Neutrophil (primary cell): ENCODE results near the gene SMYD3.

ENCODE experiments used
- H3K27ac ChIP-seq: fragments of 200-600 bp; sonication (generic); 2 replicates; pipeline ENCODE4 v1.5.1; 2016; ENCODE audit warnings: mild to moderate bottlenecking, moderate library complexity
- H3K27me3 ChIP-seq: fragments of 200-600 bp; sonication (generic); 2 replicates; pipeline ENCODE4 v1.6.0; 2016; ENCODE audit warnings: mild to moderate bottlenecking
- H3K36me3 ChIP-seq: fragments of 200-600 bp; sonication (generic); 2 replicates; pipeline ENCODE4 v1.5.1; 2017
- H3K4me1 ChIP-seq, 2 experiments: fragments of 200-600 bp in 1 of 2; sonication (generic) in 1 of 2; 1 replicate in 1 of 2; 2 replicates in 1 of 2; pipeline versions ENCODE4 v1.5.1 to v1.6.1; 2013 to 2016; ENCODE audit warnings: low read depth in 1 of 2, low read length in 1 of 2, mild to moderate bottlenecking in 1 of 2, moderate library complexity in 1 of 2; ENCODE audit not compliant: control insufficient read depth in 1 of 2, insufficient read depth in 1 of 2
- H3K4me3 ChIP-seq, 2 experiments: fragments of 200-600 bp in 1 of 2; sonication (generic) in 1 of 2; 1 replicate in 1 of 2; 2 replicates in 1 of 2; pipeline ENCODE4 v1.5.1; 2013 to 2016; ENCODE audit warnings: low read depth in 1 of 2, low read length in 1 of 2, mild to moderate bottlenecking in 1 of 2, moderate library complexity in 1 of 2
- H3K9me3 ChIP-seq: fragments of 200-600 bp; sonication (generic); 2 replicates; pipeline ENCODE4 v1.5.1; 2016
- TF ChIP-seq, protein P1 (sequence below): fragments of 200-600 bp; sonication (generic); IDR thresholded peaks from 2 replicates; pipeline ENCODE4 v1.5.1; 2016; ENCODE audit warnings: antibody characterized with exemption

The SMYD3 gene

DNA sequence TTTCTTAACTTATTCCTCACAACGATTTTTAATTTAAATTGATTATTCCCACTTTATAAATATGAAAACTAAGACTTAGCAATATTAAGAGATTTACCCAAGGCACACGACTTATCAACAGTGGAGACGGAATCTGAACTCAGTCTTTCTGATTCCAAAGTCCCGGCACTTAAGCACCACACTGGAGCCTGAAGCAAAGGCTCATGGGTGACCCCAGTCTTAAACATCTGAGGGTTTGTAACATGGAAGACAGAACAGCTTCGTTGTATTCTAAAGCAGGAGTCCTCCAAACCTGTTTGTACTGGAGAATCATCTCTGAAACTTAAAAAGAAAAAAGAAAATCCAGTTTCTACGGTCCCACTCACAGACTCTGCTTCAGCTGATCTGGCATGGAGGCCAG is 519.5 kb downstream of the SMYD3 start:
- no peaks in the 10 kb centered on the region for H3K27me3 ChIP-seq
- no peaks in the 10 kb centered on the region for H3K36me3 ChIP-seq
- TF ChIP-seq, protein P1, sequence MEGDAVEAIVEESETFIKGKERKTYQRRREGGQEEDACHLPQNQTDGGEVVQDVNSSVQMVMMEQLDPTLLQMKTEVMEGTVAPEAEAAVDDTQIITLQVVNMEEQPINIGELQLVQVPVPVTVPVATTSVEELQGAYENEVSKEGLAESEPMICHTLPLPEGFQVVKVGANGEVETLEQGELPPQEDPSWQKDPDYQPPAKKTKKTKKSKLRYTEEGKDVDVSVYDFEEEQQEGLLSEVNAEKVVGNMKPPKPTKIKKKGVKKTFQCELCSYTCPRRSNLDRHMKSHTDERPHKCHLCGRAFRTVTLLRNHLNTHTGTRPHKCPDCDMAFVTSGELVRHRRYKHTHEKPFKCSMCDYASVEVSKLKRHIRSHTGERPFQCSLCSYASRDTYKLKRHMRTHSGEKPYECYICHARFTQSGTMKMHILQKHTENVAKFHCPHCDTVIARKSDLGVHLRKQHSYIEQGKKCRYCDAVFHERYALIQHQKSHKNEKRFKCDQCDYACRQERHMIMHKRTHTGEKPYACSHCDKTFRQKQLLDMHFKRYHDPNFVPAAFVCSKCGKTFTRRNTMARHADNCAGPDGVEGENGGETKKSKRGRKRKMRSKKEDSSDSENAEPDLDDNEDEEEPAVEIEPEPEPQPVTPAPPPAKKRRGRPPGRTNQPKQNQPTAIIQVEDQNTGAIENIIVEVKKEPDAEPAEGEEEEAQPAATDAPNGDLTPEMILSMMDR: no peak
- H3K4me1 ChIP-seq: no peaks in the 10 kb centered on the region
- no peak overlapping the region for H3K4me3 ChIP-seq
- H3K27ac ChIP-seq: no peak overlapping the region
- H3K9me3 ChIP-seq: no peaks in the 10 kb centered on the region

DNA sequence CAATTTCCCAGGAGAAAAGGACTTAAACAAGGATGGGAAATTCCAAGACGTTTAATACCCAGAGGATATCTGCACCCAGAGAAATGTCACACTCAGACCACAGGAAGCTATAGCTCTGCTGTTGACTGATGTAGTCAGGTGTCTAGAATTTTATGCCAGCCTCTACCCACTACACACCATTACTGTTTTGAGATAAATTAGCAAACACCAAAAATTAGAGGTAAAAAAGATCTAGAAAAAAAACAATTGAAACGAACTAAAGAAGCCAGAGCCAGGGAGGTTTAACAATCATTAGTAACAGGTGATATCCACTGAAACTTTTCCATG is 519.9 kb downstream of the SMYD3 start:
- no peaks in the 10 kb centered on the region for H3K36me3 ChIP-seq
- TF ChIP-seq, protein P1: no peak
- H3K27ac ChIP-seq: no peak overlapping the region
- H3K4me1 ChIP-seq: no peaks in the 10 kb centered on the region
- H3K27me3 ChIP-seq: no peaks in the 10 kb centered on the region
- no peaks in the 10 kb centered on the region for H3K9me3 ChIP-seq
- no peak overlapping the region for H3K4me3 ChIP-seq

DNA sequence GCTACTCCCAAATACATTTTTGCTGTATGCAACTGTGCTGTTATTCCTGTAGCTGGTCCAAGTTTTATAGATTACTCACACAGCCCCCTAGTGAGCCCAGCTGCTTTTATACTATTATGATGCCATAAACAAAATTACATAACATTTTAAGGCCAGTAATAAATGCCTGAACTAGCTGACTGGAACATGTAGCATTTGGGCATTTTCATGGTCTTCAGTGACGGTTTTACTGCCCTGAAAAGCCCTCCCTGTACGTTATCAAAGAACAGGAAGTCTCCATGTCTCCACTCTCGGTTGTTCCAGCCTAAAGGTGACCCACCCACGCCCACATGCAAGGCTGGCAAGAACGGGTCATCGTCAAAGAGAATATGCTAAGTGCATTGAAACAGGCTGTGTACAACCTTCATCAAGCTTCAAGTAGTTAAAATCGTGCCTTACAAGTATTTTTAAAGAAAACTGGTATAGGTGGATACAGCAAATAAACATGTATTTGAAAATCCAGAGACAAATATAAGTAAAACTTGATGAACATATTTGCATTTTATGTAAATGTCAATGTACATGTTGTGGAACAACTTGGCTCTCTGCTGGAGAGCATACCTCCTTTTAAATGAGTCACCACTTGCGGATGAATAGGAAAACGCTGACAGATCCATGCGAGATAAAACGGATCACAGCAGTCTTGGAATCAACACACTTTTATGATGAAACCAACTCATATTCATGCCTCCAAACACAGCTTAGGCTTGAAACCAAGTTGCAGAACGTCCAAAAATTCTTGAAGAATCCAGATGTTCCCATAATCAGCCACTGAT is 520.5 kb downstream of the SMYD3 start:
- no peaks in the 10 kb centered on the region for H3K27me3 ChIP-seq
- H3K9me3 ChIP-seq: no peaks in the 10 kb centered on the region
- H3K27ac ChIP-seq: no peak overlapping the region
- no peaks in the 10 kb centered on the region for H3K4me1 ChIP-seq
- TF ChIP-seq, protein P1: no peak
- H3K4me3 ChIP-seq: no peak overlapping the region
- H3K36me3 ChIP-seq: no peaks in the 10 kb centered on the region

DNA sequence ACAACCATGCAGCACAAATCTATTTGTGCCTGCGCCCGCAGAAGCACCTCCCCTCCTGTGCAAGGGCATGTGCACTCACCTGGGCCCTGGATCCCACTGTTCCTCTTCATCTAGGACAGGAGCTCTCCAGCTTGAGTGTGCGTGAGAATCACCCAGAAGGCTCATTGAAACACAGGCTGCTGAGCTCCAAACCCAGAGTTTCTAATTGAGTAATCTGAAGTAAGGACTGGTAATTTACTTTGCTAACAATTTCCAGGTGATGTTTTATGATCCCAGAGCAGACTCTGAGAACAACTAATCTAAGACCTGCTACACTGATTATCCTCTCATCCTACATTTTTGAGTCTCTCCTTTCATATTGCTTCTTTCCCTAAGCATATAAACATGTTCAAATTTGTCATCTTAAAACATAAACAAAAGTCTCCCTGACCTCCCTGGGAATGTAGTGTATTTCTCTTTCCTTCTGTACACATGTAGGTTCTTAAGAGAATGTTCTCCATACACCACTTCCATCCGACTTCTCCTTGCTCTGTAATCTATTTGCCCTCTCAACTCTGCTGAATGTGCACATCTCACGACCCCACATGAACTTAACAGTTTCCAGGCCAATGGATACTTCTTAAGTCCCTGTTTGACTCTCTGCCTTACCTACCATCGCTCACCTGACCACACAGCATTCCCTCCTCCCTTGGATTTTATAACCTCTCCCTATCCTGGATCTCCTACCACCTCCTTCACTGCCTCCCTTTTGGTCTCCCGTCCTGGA is 522.5 kb downstream of the SMYD3 start:
- Histone ChIP-seq H3K27me3 (no peaks in the 10 kb centered on the region), H3K9me3 (no peaks in the 10 kb centered on the region), H3K36me3 (no peaks in the 10 kb centered on the region), H3K4me3 (no peak overlapping the region), H3K27ac (no peak overlapping the region), H3K4me1 (no peaks in the 10 kb centered on the region)
- TF ChIP-seq, protein P1: no peak

DNA sequence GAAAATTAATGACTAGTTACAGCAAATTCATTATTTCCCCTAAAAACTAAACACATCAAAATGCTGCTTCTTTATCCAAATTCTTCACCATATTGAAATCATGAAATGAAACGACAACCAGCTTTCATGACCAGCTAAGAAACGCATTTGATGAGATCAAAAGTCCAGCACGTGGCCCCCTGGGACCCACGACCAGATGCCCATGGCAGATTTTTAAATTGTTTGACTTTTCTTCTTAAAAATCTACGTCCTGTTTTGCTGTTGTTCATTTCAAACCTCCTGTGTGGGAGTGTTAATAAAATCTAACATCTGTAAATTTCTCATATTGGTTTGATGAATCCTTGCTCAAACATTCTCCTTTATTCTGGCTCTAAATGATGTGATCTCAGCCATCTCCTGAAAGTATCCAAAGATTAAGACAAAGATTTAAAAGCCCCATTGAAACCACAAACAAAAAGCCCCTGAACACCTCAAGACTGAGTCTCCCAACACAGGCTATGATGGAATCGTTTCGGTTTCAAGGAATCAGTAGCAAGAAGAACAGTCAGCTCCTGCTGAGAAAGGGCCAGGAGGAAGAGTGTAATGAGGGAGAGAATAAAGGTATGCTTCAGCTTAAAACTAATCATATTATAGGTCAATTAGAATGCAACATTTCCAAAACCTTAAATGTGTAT is 523.6 kb downstream of the SMYD3 start:
- Histone ChIP-seq H3K36me3 (no peaks in the 10 kb centered on the region), H3K4me1 (no peaks in the 10 kb centered on the region), H3K9me3 (no peaks in the 10 kb centered on the region), H3K27ac (no peak overlapping the region), H3K27me3 (no peaks in the 10 kb centered on the region), H3K4me3 (no peak overlapping the region)
- TF ChIP-seq, protein P1: no peak
